Mucosa of stomach (tissue), 1 donor: ENCODE measurements around the gene DNAJB11.

Experiments
- H3K27me3 ChIP-seq: one replicate; pipeline ENCODE4 v1.7.0; 2013; ENCODE audit warnings: mild to moderate bottlenecking, low read length; ENCODE audit not compliant: control insufficient read depth, insufficient read depth
- H3K36me3 ChIP-seq: one replicate; pipeline ENCODE4 v1.7.0; 2013; ENCODE audit warnings: low read length; ENCODE audit not compliant: control insufficient read depth, insufficient read depth
- H3K4me1 ChIP-seq: one replicate; pipeline ENCODE4 v1.7.0; 2013; ENCODE audit warnings: mild to moderate bottlenecking, low read length; ENCODE audit not compliant: control insufficient read depth, insufficient read depth
- H3K4me3 ChIP-seq: one replicate; pipeline ENCODE4 v1.7.0; 2013; ENCODE audit warnings: low read length
- H3K9ac ChIP-seq: one replicate; pipeline ENCODE4 v1.7.0; 2013; ENCODE audit warnings: mild to moderate bottlenecking, low read length, moderate library complexity
- H3K9me3 ChIP-seq: one replicate; pipeline ENCODE4 v1.7.0; 2013; ENCODE audit warnings: mild to moderate bottlenecking, low read length, moderate library complexity; ENCODE audit not compliant: control insufficient read depth
- donor health status: Pancreatic carcinoma.

DNAJB11 gene

GRCh38 chr3:186614597-186615483 lies 44.3 kb downstream of the DNAJB11 start:
- no peak overlapping the region for H3K4me3 ChIP-seq
- H3K4me1 ChIP-seq, result peaks cover 10% of the 10 kb centered on the region
- no peaks in the 10 kb centered on the region for H3K9me3 ChIP-seq
- no peak overlapping the region for H3K9ac ChIP-seq
- no peaks in the 10 kb centered on the region for H3K36me3 ChIP-seq
- peaks cover 31% of the 10 kb centered on the region for H3K27me3 ChIP-seq

- H3K9me3 ChIP-seq, result no peaks in the 10 kb centered on the region
- peaks cover 10% of the 10 kb centered on the region for H3K4me1 ChIP-seq
- H3K36me3 ChIP-seq, result no peaks in the 10 kb centered on the region
- H3K4me3 ChIP-seq, result no peak overlapping the region
- no peak overlapping the region for H3K9ac ChIP-seq
- peaks cover 31% of the 10 kb centered on the region for H3K27me3 ChIP-seq
Measured at GRCh38 chr3:186616299-186616617, 45.7 kb downstream of the DNAJB11 start.

GRCh38 chr3:186617036-186617946 lies 46.8 kb downstream of the DNAJB11 start:
- Histone ChIP-seq H3K9me3 (no peaks in the 10 kb centered on the region), H3K9ac (peak overlapping the region; percentile 44), H3K27me3 (peaks cover 31% of the 10 kb centered on the region), H3K36me3 (no peaks in the 10 kb centered on the region), H3K4me3 (no peak overlapping the region), H3K4me1 (peaks cover 10% of the 10 kb centered on the region)

GRCh38 chr3:186618318-186618938 lies 47.9 kb downstream of the DNAJB11 start:
- peaks cover 26% of the 10 kb centered on the region for H3K27me3 ChIP-seq

GRCh38 chr3:186619787-186620212 lies 49.3 kb downstream of the DNAJB11 start:
- H3K9me3 ChIP-seq, result no peaks in the 10 kb centered on the region
- no peaks in the 10 kb centered on the region for H3K36me3 ChIP-seq
- no peak overlapping the region for H3K9ac ChIP-seq
- H3K4me1 ChIP-seq, result peaks cover 10% of the 10 kb centered on the region
- H3K27me3 ChIP-seq, result peaks cover 20% of the 10 kb centered on the region
- H3K4me3 ChIP-seq, result no peak overlapping the region

More at GRCh38 chr3:186618318-186618938, 47.9 kb downstream of the DNAJB11 start:
- peaks cover 10% of the 10 kb centered on the region for H3K4me1 ChIP-seq
- no peaks in the 10 kb centered on the region for H3K9me3 ChIP-seq
- H3K4me3 ChIP-seq, result no peak overlapping the region
- no peaks in the 10 kb centered on the region for H3K36me3 ChIP-seq
- H3K9ac ChIP-seq, result no peak overlapping the region

GRCh38 chr3:186620213-186621092 lies 49.9 kb downstream of the DNAJB11 start:
- H3K9ac ChIP-seq, result no peak overlapping the region
- no peaks in the 10 kb centered on the region for H3K9me3 ChIP-seq
- no peak overlapping the region for H3K4me3 ChIP-seq
- H3K36me3 ChIP-seq, result no peaks in the 10 kb centered on the region
- peaks cover 10% of the 10 kb centered on the region for H3K4me1 ChIP-seq
- peaks cover 20% of the 10 kb centered on the region for H3K27me3 ChIP-seq

GRCh38 chr3:186621894-186622650 lies 51.6 kb downstream of the DNAJB11 start:
- no peaks in the 10 kb centered on the region for H3K9me3 ChIP-seq

GRCh38 chr3:186622651-186623310 lies 52.3 kb downstream of the DNAJB11 start:
- Histone ChIP-seq H3K9me3 (no peaks in the 10 kb centered on the region), H3K9ac (no peak overlapping the region), H3K36me3 (no peaks in the 10 kb centered on the region), H3K27me3 (peaks cover 12% of the 10 kb centered on the region), H3K4me3 (no peak overlapping the region), H3K4me1 (no peaks in the 10 kb centered on the region)

More at GRCh38 chr3:186621894-186622650, 51.6 kb downstream of the DNAJB11 start:
- no peak overlapping the region for H3K4me3 ChIP-seq
- peaks cover 19% of the 10 kb centered on the region for H3K27me3 ChIP-seq
- H3K9ac ChIP-seq, result no peak overlapping the region
- H3K4me1 ChIP-seq, result peaks cover 4% of the 10 kb centered on the region
- no peaks in the 10 kb centered on the region for H3K36me3 ChIP-seq

- no peak overlapping the region for H3K9ac ChIP-seq
- no peak overlapping the region for H3K4me3 ChIP-seq
- H3K9me3 ChIP-seq, result no peaks in the 10 kb centered on the region
- no peaks in the 10 kb centered on the region for H3K27me3 ChIP-seq
- no peaks in the 10 kb centered on the region for H3K4me1 ChIP-seq
- no peaks in the 10 kb centered on the region for H3K36me3 ChIP-seq
Measured at GRCh38 chr3:186624598-186624997, 54.1 kb downstream of the DNAJB11 start.

GRCh38 chr3:186625600-186626042 lies 55.1 kb downstream of the DNAJB11 start:
- no peak overlapping the region for H3K4me3 ChIP-seq
- H3K36me3 ChIP-seq, result no peaks in the 10 kb centered on the region
- no peak overlapping the region for H3K9ac ChIP-seq
- H3K27me3 ChIP-seq, result no peaks in the 10 kb centered on the region
- H3K9me3 ChIP-seq, result no peaks in the 10 kb centered on the region
- no peaks in the 10 kb centered on the region for H3K4me1 ChIP-seq
